Spleen (tissue), 7 donors: Measurements from ENCODE around the gene GJB3.

Experiments
- POLR2A ChIP-seq, 3 donors: fragments of 450-650 bp; IDR thresholded peaks; one replicate each; pipeline ENCODE4 v1.5.1; 2017; ENCODE audit warnings: antibody characterized with exemption in 3 of 3, mild to moderate bottlenecking in 1 of 3
- TF ChIP-seq, protein P1 (sequence below), 11 experiments: fragments of 200-600 bp in 7 of 11; fragments of 450-650 bp in 4 of 11; sonication (generic) in 4 of 11; IDR thresholded peaks in 8 of 11; conservative IDR thresholded peaks in 3 of 11; 1 replicate in 7 of 11; 2 replicates in 4 of 11; pipeline versions ENCODE4 v1.4.0 to v1.8.0; 2016 to 2021; ENCODE audit warnings: antibody characterized with exemption in 11 of 11, inconsistent platforms in 4 of 11, mild to moderate bottlenecking in 1 of 11
- donor health status: DM: no; HTN: no; CAD: no; lungs with moderate emphysema.
- donor health status: DM: no; HTN: no; CAD: no.
- donor health status: DM: no; HTN: no; CAD: no.

DNA sequence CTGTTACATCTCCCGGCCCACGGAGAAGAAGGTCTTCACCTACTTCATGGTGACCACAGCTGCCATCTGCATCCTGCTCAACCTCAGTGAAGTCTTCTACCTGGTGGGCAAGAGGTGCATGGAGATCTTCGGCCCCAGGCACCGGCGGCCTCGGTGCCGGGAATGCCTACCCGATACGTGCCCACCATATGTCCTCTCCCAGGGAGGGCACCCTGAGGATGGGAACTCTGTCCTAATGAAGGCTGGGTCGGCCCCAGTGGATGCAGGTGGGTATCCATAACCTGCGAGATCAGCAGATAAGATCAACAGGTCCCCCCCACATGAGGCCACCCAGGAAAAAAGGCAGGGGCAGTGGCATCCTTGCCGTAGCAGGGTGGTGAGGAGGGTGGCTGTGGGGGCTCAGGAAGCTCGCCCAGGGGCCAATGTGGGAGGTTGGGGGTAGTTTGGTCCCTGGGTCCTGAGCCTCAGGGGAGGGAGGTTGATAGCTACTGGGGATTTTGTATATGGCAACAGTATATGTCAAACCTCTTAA is 19.2 kb upstream of the GJB3 start:
- TF ChIP-seq, protein P1, sequence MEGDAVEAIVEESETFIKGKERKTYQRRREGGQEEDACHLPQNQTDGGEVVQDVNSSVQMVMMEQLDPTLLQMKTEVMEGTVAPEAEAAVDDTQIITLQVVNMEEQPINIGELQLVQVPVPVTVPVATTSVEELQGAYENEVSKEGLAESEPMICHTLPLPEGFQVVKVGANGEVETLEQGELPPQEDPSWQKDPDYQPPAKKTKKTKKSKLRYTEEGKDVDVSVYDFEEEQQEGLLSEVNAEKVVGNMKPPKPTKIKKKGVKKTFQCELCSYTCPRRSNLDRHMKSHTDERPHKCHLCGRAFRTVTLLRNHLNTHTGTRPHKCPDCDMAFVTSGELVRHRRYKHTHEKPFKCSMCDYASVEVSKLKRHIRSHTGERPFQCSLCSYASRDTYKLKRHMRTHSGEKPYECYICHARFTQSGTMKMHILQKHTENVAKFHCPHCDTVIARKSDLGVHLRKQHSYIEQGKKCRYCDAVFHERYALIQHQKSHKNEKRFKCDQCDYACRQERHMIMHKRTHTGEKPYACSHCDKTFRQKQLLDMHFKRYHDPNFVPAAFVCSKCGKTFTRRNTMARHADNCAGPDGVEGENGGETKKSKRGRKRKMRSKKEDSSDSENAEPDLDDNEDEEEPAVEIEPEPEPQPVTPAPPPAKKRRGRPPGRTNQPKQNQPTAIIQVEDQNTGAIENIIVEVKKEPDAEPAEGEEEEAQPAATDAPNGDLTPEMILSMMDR (IDR thresholded peaks at IDR 0.05 in 8 of 11, conservative IDR thresholded peaks at IDR 0.05 in 3 of 11) = no peak
- no peak for TF ChIP-seq POLR2A (IDR thresholded peaks at IDR 0.05)
